ENCODE measurements around the gene DCC.

DCC gene

GRCh38 chr18:52605345-52605744, 265.3 kb downstream of the DCC start:
- TF ChIP-seq CTCF (IDR thresholded peaks at IDR 0.05; ENCODE audit: low read depth, low read length, missing control alignments): no peak
- no peak overlapping the region for H3K4me3 ChIP-seq (replicated peaks; ENCODE audit: low read depth, low read length)
- no peak for DNase-seq (ENCODE audit: extremely low read depth, low read depth)

- no peak overlapping the region for H3K4me3 ChIP-seq (replicated peaks; ENCODE audit: low read depth, low read length)
- no peak for DNase-seq (ENCODE audit: extremely low read depth, low read depth)
- no peak for TF ChIP-seq CTCF (IDR thresholded peaks at IDR 0.05; ENCODE audit: low read depth, low read length, missing control alignments)
Measured at GRCh38 chr18:52607985-52608384, 268.0 kb downstream of the DCC start.

GRCh38 chr18:52610451-52611115, 270.6 kb downstream of the DCC start:
- TF ChIP-seq CTCF (IDR thresholded peaks at IDR 0.05; ENCODE audit: low read depth, low read length, missing control alignments): no peak
- no peak for DNase-seq (ENCODE audit: extremely low read depth, low read depth)
- H3K4me3 ChIP-seq (replicated peaks; ENCODE audit: low read depth, low read length): no peak overlapping the region

- DNase-seq (ENCODE audit: extremely low read depth, low read depth): no peak
Measured at GRCh38 chr18:52612406-52612805, 272.4 kb downstream of the DCC start.

GRCh38 chr18:52615321-52615720, 275.3 kb downstream of the DCC start:
- no peak overlapping the region for H3K4me3 ChIP-seq (replicated peaks; ENCODE audit: low read depth, low read length)
- TF ChIP-seq CTCF (IDR thresholded peaks at IDR 0.05; ENCODE audit: low read depth, low read length, missing control alignments): no peak
- DNase-seq (ENCODE audit: extremely low read depth, low read depth): no peak

More at GRCh38 chr18:52612406-52612805, 272.4 kb downstream of the DCC start:
- H3K4me3 ChIP-seq (replicated peaks; ENCODE audit: low read depth, low read length): no peak overlapping the region
- TF ChIP-seq CTCF (IDR thresholded peaks at IDR 0.05; ENCODE audit: low read depth, low read length, missing control alignments): no peak

- H3K4me3 ChIP-seq (replicated peaks; ENCODE audit: low read depth, low read length): no peak overlapping the region
- no peak for TF ChIP-seq CTCF (IDR thresholded peaks at IDR 0.05; ENCODE audit: low read depth, low read length, missing control alignments)
- no peak for DNase-seq (ENCODE audit: extremely low read depth, low read depth)
Measured at GRCh38 chr18:52615943-52616342, 275.9 kb downstream of the DCC start.

- H3K4me3 ChIP-seq (replicated peaks; ENCODE audit: low read depth, low read length): no peak overlapping the region
- no peak for TF ChIP-seq CTCF (IDR thresholded peaks at IDR 0.05; ENCODE audit: low read depth, low read length, missing control alignments)
- no peak for DNase-seq (ENCODE audit: extremely low read depth, low read depth)
Measured at GRCh38 chr18:52617931-52618330, 277.9 kb downstream of the DCC start.

Data from HFF-Myc (cell line).